Omental fat pad (tissue), 4 donors: ENCODE results near the gene LRRC14B. TPM values are rescaled to one million over a fixed set of nuclear protein-coding genes. Genes with fewer than 3 reads are reported as not detected.

ENCODE experiments used
- ATAC-seq: fragments of 150-250 bp; one replicate; pipeline ENCODE4 v1.9.1; 2016; ENCODE audit warnings: mild to moderate bottlenecking, moderate library complexity; ENCODE audit not compliant: low FRiP score
- DNase-seq: peaks from one replicate; pipeline ENCODE4 v3.0.0-alpha.2; 2019; ENCODE audit warnings: low spot score
- CTCF ChIP-seq, 3 donors: fragments of 450-650 bp; IDR thresholded peaks; one replicate each; pipeline ENCODE4 v1.5.1; 2016 to 2017; ENCODE audit warnings: antibody characterized with exemption in 3 of 3, mild to moderate bottlenecking in 3 of 3, moderate library complexity in 2 of 3
- total RNA-seq, 4 donors: library from RNA; depleted of rRNA; stranded (reverse); fragments of >200 nt; gene quantifications; one replicate each; pipeline ENCODE4 v1.1.0, GENCODE V29; 2016

The LRRC14B gene
- total RNA-seq, 4 donors from 2014 or later: not detected

- no peak for TF ChIP-seq CTCF (IDR thresholded peaks at IDR 0.05)
- ATAC-seq: no peak
- no peak for DNase-seq
Observed at GRCh38 chr5:182126-182525, 9.2 kb upstream of the LRRC14B start.

DNA sequence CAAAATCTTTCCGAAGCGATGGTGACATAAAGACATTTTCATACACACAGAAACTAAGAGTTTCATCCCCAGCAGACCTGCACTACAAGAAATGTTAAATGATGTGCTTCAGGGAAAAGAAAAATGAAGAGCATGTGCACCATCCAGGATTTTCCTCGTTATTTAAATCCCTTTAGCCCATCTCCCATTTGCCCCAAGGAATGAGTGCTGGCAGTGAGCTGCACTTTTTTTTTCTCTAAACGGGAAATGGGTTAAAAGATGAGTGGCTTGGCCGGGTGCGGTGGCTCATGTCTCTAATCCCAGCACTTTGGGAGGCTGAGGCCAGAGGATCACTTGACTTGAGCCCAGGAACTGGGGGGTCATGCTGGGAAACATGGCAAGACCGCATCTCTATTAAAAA, 6.8 kb upstream of the LRRC14B start:
- DNase-seq (no peak), ATAC-seq (no peak)
- TF ChIP-seq CTCF (IDR thresholded peaks at IDR 0.05): no peak

- ATAC-seq (no peak), DNase-seq (no peak)
- TF ChIP-seq CTCF (IDR thresholded peaks at IDR 0.05): no peak
Observed at GRCh38 chr5:185095-186070, 5.9 kb upstream of the LRRC14B start.

- ATAC-seq (no peak), DNase-seq (no peak)
- TF ChIP-seq CTCF (IDR thresholded peaks at IDR 0.05): no peak
Observed at GRCh38 chr5:186091-187041, 4.9 kb upstream of the LRRC14B start.

- ATAC-seq (no peak), DNase-seq (no peak)
- no peak for TF ChIP-seq CTCF (IDR thresholded peaks at IDR 0.05)
Observed at GRCh38 chr5:187042-187431, 4.3 kb upstream of the LRRC14B start.

- no peak for TF ChIP-seq CTCF (IDR thresholded peaks at IDR 0.05)
- no peak for ATAC-seq
- DNase-seq: no peak
Observed at GRCh38 chr5:187617-188451, 3.5 kb upstream of the LRRC14B start.
